Chondrocyte (in vitro differentiated cells): Measurements from ENCODE around the gene DHRSX. TPM values are rescaled to one million over a fixed set of nuclear protein-coding genes. Genes with fewer than 3 reads are reported as not detected.
A peak's percentile ranks its signal among the peaks of the same experiment; 100 is the strongest.
"Not testable (repeated sequence)": the region's sequence is repeated elsewhere in the genome, so short reads cannot be mapped to it uniquely, and the experiment has no call there.

Experiments used
- DNase-seq: peaks from one replicate; pipeline ENCODE4 v3.0.0; 2021; ENCODE audit warnings: mixed read lengths, low spot score
- H3K27ac Mint-ChIP-seq: one replicate; pipeline ENCODE4 v1.8.0; 2021; ENCODE audit warnings: mild to moderate bottlenecking, moderate library complexity, mixed read lengths; ENCODE audit not compliant: unreplicated experiment
- H3K27me3 Mint-ChIP-seq: 2 replicates; pipeline ENCODE4 v1.8.0; 2021; ENCODE audit warnings: low read depth, mixed read lengths
- H3K36me3 Mint-ChIP-seq: 2 replicates; pipeline ENCODE4 v1.8.0; 2021; ENCODE audit warnings: low read depth, mixed read lengths
- H3K4me1 Mint-ChIP-seq: 2 replicates; pipeline ENCODE4 v1.8.0; 2021; ENCODE audit warnings: low read depth, mild to moderate bottlenecking, mixed read lengths
- H3K4me3 Mint-ChIP-seq: one replicate; pipeline ENCODE4 v1.8.0; 2021; ENCODE audit warnings: mild to moderate bottlenecking, moderate library complexity, mixed read lengths; ENCODE audit not compliant: unreplicated experiment
- H3K9me3 Mint-ChIP-seq: 2 replicates; pipeline ENCODE4 v1.8.0; 2021; ENCODE audit warnings: low read depth, mixed read lengths
- CTCF ChIP-seq: fragments of 200-600 bp; sonication (generic); IDR thresholded peaks from 2 replicates; pipeline ENCODE4 v1.5.0; 2021; ENCODE audit warnings: antibody characterized with exemption, mild to moderate bottlenecking, moderate library complexity
- total RNA-seq: library from RNA; stranded (reverse); gene quantifications from 3 replicates; pipeline ENCODE4 v1.2.1, GENCODE V29; 2021

DHRSX gene
- total RNA-seq, 1 donor from 2014 or later = 35.2 TPM

GRCh38 chrX:2242980-2243379 is 257.8 kb downstream of the DHRSX start:
- TF ChIP-seq CTCF = no peak
- Mint-ChIP-seq H3K4me1 (no peaks in the 10 kb centered on the region), H3K27me3 (no peaks in the 10 kb centered on the region), H3K9me3 (no peaks in the 10 kb centered on the region), H3K27ac (no peak overlapping the region), H3K36me3 (peaks cover 9% of the 10 kb centered on the region), H3K4me3 (no peak overlapping the region)
- DNase-seq = peak; percentile 91

- H3K27me3 Mint-ChIP-seq = no peaks in the 10 kb centered on the region
- no peaks in the 10 kb centered on the region for H3K9me3 Mint-ChIP-seq
- H3K4me1 Mint-ChIP-seq = no peaks in the 10 kb centered on the region
- TF ChIP-seq CTCF = no peak
- H3K4me3 Mint-ChIP-seq = no peak overlapping the region
- H3K27ac Mint-ChIP-seq = no peak overlapping the region
- peak; percentile 28 for DNase-seq
- peaks cover 9% of the 10 kb centered on the region for H3K36me3 Mint-ChIP-seq
These were observed 258.4 kb downstream of the DHRSX start for GRCh38 chrX:2242326-2242725.

GRCh38 chrX:2241496-2241895 is 259.3 kb downstream of the DHRSX start:
- H3K27me3 Mint-ChIP-seq, H3K4me1 Mint-ChIP-seq, H3K27ac Mint-ChIP-seq, H3K9me3 Mint-ChIP-seq, H3K4me3 Mint-ChIP-seq: not testable (repeated sequence)
- DNase-seq = peak; percentile 52
- peaks cover 10% of the 10 kb centered on the region for H3K36me3 Mint-ChIP-seq

GRCh38 chrX:2240761-2241160 is 260.0 kb downstream of the DHRSX start:
- H3K4me1 Mint-ChIP-seq, H3K9me3 Mint-ChIP-seq, H3K27ac Mint-ChIP-seq, H3K4me3 Mint-ChIP-seq, H3K27me3 Mint-ChIP-seq: not testable (repeated sequence)
- H3K36me3 Mint-ChIP-seq = peaks cover 10% of the 10 kb centered on the region
- peak; percentile 56 for DNase-seq

GRCh38 chrX:2237976-2238375 is 262.8 kb downstream of the DHRSX start:
- no peak for DNase-seq
- H3K36me3 Mint-ChIP-seq = peaks cover 13% of the 10 kb centered on the region
- no peak overlapping the region for H3K27ac Mint-ChIP-seq
- no peaks in the 10 kb centered on the region for H3K9me3 Mint-ChIP-seq
- peaks cover 11% of the 10 kb centered on the region for H3K4me1 Mint-ChIP-seq
- no peaks in the 10 kb centered on the region for H3K27me3 Mint-ChIP-seq
- no peak for TF ChIP-seq CTCF
- no peak overlapping the region for H3K4me3 Mint-ChIP-seq

GRCh38 chrX:2231570-2232192 is 269.1 kb downstream of the DHRSX start:
- H3K27ac Mint-ChIP-seq = peak overlapping the region; percentile 25

More at GRCh38 chrX:2231570-2232192, 269.1 kb downstream of the DHRSX start:
- H3K9me3 Mint-ChIP-seq = no peaks in the 10 kb centered on the region
- H3K36me3 Mint-ChIP-seq = peaks cover 4% of the 10 kb centered on the region
- DNase-seq = no peak
- no peaks in the 10 kb centered on the region for H3K27me3 Mint-ChIP-seq
- TF ChIP-seq CTCF = no peak
- H3K4me1 Mint-ChIP-seq = peaks cover 15% of the 10 kb centered on the region
- H3K4me3 Mint-ChIP-seq = no peak overlapping the region
